ENCODE measurements around the gene OVOL2. TPM values are rescaled to one million over a fixed set of nuclear protein-coding genes. Genes with fewer than 3 reads are reported as not detected.
"Not testable (repeated sequence)": the region's sequence is repeated elsewhere in the genome, so short reads cannot be mapped to it uniquely, and the experiment has no call there.

The OVOL2 gene
- total and polyA plus RNA-seq, 7 donors = not detected

DNA sequence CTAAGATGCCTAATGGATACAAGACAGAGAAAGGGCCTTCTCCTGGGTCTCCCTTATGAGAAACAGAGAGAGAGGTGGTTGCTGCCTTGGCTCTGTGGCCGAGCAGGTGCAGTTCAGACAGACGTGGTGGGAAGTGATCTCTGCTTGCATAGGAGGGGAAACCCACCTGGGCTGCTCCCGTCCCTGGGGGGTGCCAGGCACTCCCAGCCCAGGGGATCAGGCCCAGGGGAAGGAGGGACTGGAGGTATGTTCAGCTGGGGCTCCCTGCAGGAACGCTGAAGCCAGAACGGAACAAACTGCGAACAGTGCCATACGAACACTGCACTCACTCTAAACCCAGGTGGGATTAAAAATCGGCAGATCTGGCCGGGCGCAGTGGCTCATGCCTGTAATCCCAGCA, 35.7 kb upstream of the OVOL2 start:
- peaks cover 0 to 2% (median 0%) of the 10 kb centered on the region in 3 donors for H3K27me3 ChIP-seq (ENCODE audit: insufficient read depth in 3 of 3, low read length in 2 of 3)
- TF ChIP-seq, protein P1, sequence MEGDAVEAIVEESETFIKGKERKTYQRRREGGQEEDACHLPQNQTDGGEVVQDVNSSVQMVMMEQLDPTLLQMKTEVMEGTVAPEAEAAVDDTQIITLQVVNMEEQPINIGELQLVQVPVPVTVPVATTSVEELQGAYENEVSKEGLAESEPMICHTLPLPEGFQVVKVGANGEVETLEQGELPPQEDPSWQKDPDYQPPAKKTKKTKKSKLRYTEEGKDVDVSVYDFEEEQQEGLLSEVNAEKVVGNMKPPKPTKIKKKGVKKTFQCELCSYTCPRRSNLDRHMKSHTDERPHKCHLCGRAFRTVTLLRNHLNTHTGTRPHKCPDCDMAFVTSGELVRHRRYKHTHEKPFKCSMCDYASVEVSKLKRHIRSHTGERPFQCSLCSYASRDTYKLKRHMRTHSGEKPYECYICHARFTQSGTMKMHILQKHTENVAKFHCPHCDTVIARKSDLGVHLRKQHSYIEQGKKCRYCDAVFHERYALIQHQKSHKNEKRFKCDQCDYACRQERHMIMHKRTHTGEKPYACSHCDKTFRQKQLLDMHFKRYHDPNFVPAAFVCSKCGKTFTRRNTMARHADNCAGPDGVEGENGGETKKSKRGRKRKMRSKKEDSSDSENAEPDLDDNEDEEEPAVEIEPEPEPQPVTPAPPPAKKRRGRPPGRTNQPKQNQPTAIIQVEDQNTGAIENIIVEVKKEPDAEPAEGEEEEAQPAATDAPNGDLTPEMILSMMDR (IDR thresholded peaks at IDR 0.05) = no peak
- no peak overlapping the region for H3K27ac ChIP-seq
- intact Hi-C loops (cut with DNase I) = no loop called here
- ATAC-seq = no peak
- no peak overlapping the region for H3K4me3 ChIP-seq
- no peaks in the 10 kb centered on the region for H3K4me1 ChIP-seq
- 60 to 78% (median 73%) methylated on average over 10 of the region's 10 CpGs for WGBS, 3 donors
- no peaks in the 10 kb centered on the region for H3K36me3 ChIP-seq (ENCODE audit: insufficient read depth in 1 of 2, low read depth in 1 of 2)
- no peak for DNase-seq
- H3K9me3 ChIP-seq = no peaks in the 10 kb centered on the region

DNA sequence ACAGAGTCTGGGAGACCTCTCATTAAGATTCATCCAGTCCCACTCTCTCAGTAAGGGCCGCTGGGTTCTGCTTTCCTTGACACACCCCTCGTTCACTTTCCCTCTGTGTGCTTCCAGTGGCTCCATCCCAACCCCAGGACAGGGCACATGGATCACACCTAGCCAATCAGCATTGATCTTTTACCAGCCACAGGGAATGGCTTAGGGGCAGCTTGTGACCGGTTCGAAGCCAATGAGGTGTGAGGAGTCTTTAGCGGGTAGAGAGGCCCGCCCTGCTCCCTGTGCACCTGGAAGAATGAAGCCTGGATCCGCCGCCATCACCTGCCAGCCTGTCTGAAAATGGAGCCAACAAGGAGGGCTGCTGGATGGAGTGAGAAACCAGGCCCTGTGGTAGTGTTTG, 35.2 kb upstream of the OVOL2 start:
- TF ChIP-seq, protein P1 (IDR thresholded peaks at IDR 0.05) = no peak
- Histone ChIP-seq H3K27ac (no peak overlapping the region), H3K36me3 (ENCODE audit: insufficient read depth in 1 of 2, low read depth in 1 of 2) (no peaks in the 10 kb centered on the region), H3K4me1 (no peaks in the 10 kb centered on the region), H3K27me3 (ENCODE audit: insufficient read depth in 3 of 3, low read length in 2 of 3) (peaks cover 0 to 2% (median 0%) of the 10 kb centered on the region in 3 donors), H3K4me3 (no peak overlapping the region), H3K9me3 (no peaks in the 10 kb centered on the region)
- DNase-seq (no peak), ATAC-seq (no peak)
- 73 to 89% (median 82%) methylated on average over 8 of the region's 8 CpGs for WGBS, 3 donors
- intact Hi-C loops (cut with DNase I) = no loop called here

DNA sequence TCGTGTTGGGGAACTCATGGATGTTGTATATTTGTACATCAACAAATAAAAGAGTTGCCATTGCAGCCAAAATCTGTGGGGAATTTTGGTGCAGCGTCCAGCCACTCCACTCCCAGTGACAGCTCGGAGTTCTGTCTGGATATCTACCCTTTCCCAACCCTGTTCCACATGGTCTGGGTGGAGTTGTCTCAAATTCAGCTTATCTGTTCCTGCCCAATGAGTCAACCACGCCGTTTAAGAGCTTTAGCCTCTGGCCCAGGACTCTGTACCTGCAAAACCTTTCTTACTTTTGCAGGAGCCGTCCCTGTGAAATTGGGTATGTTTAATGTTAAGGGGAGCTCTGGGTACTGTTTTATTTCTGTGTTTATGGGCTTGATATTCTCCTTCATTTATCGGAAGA, 33.9 kb upstream of the OVOL2 start:
- Histone ChIP-seq H3K36me3 (ENCODE audit: insufficient read depth in 1 of 2, low read depth in 1 of 2) (no peaks in the 10 kb centered on the region), H3K27ac (no peak overlapping the region), H3K9me3 (no peaks in the 10 kb centered on the region), H3K4me1 (no peaks in the 10 kb centered on the region), H3K27me3 (ENCODE audit: insufficient read depth in 3 of 3, low read length in 2 of 3) (peaks cover 0 to 2% (median 0%) of the 10 kb centered on the region in 3 donors), H3K4me3 (no peak overlapping the region)
- TF ChIP-seq, protein P1 (IDR thresholded peaks at IDR 0.05) = no peak
- intact Hi-C loops (cut with DNase I) = no loop called here
- WGBS, 3 donors = 69 to 72% (median 71%) methylated on average over 7 of the region's 7 CpGs
- DNase-seq (no peak), ATAC-seq (no peak)

DNA sequence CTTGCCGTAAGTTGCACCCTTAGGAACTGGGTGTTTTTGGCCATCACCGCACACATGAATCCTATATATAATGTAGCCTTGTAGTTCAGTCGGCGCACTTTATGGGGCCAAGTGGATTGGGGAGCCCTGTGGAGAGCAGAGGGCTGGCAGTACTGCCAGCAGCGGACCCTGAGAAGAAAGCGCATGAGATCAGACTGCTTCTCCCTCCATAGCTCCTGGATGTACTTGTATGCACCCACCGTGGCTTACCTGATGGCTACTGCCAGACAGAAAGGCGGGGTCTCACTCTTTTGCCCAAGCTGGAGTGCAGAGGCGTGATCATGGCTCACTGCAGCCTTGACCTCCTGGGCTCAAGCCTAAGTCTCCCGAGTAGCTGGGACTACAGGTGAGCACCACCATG, 32.8 kb upstream of the OVOL2 start:
- no peak overlapping the region for H3K4me3 ChIP-seq
- H3K27me3 ChIP-seq (ENCODE audit: insufficient read depth in 3 of 3, low read length in 2 of 3) = peaks cover 0 to 2% (median 0%) of the 10 kb centered on the region in 3 donors
- ATAC-seq (no peak), DNase-seq (no peak)
- H3K4me1 ChIP-seq = no peaks in the 10 kb centered on the region
- no peak overlapping the region for H3K27ac ChIP-seq
- no peaks in the 10 kb centered on the region for H3K9me3 ChIP-seq
- intact Hi-C loops (cut with DNase I) = no loop called here
- TF ChIP-seq, protein P1 (IDR thresholded peaks at IDR 0.05) = no peak
- 91 to 95% (median 91%) methylated on average over 10 of the region's 10 CpGs for WGBS, 3 donors
- no peaks in the 10 kb centered on the region for H3K36me3 ChIP-seq (ENCODE audit: insufficient read depth in 1 of 2, low read depth in 1 of 2)

DNA sequence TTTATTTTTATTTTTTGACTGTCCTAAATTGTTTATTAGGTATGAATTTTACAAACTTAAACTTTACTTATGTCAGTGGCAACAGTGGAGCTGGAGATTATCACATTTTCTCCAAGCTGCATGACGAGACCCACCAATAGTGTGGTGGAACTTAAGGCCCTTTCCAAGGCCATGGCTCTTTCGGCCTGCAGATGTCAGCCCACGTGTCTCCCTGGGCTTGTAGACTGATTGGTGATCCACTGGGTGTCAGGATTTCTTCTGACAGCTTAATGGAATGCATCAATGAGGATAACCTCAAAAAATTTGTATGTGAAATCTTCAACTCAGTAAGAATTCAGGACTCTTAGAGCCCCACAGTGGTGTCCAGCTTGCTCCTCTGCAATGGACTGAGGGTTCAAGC, 32.3 kb upstream of the OVOL2 start:
- WGBS, 3 donors = 20 to 29% (median 25%) methylated on average over 3 of the region's 3 CpGs
- Histone ChIP-seq H3K36me3 (ENCODE audit: insufficient read depth in 1 of 2, low read depth in 1 of 2) (no peaks in the 10 kb centered on the region), H3K4me3 (no peak overlapping the region), H3K27me3 (ENCODE audit: insufficient read depth in 3 of 3, low read length in 2 of 3) (peaks cover 0 to 2% (median 0%) of the 10 kb centered on the region in 3 donors), H3K27ac (no peak overlapping the region), H3K4me1 (no peaks in the 10 kb centered on the region), H3K9me3 (no peaks in the 10 kb centered on the region)
- ATAC-seq (no peak), DNase-seq (no peak)
- intact Hi-C loops (cut with DNase I) = no loop called here
- TF ChIP-seq, protein P1 (IDR thresholded peaks at IDR 0.05) = no peak

DNA sequence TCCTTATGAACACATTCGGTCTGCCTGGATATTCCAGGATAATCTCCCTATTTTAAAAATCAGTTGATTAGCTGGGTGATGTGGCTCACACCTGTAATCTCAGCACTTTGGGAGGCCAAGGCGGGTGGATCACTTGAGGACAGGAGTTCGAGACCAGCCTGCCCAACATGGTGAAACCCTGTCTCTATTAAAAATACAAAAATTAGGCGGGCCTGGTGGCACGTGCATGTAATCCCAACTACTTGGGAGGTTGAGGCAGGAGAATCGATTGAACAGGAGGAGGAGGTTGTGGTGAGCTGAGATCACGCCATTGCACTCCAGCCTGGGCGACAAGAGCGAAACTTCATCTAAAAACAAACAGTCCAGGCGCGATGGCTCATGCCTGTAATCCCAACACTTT, 31.1 kb upstream of the OVOL2 start:
- H3K27ac ChIP-seq; H3K36me3 ChIP-seq (ENCODE audit: insufficient read depth in 1 of 2, low read depth in 1 of 2); ATAC-seq; H3K27me3 ChIP-seq (ENCODE audit: insufficient read depth in 3 of 3, low read length in 2 of 3); H3K9me3 ChIP-seq; H3K4me3 ChIP-seq; DNase-seq; H3K4me1 ChIP-seq: not testable (repeated sequence)
- intact Hi-C loops (cut with DNase I) = loop anchor here (5.0 to 10.0 kb wide), 2 partner anchors 596 to 1272 kb away; no protein-coding TSS in a partner anchor
- 93% methylated on average over 11 of the region's 11 CpGs for WGBS, 3 donors

DNA sequence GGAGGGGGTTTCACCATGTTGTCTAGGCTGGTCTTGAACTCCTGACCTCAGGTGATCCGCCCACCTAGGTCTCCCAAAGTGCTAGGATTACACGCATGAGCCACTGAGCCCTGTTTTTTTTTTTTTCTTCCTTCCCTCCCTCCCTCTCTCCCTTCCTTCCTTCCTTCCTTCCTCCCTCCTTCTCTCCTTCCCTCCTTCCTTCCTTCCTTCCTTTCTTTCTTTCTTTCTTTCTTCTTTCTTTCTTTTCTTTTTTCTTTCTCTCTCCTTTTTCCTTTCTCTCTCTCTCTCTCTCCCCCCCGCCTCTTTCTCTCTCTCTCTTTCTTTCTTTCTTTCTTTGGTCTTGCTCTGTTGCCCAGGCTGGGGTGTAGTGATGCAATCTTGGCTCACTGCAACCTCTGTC, 30.6 kb upstream of the OVOL2 start:
- H3K27me3 ChIP-seq (ENCODE audit: insufficient read depth in 3 of 3, low read length in 2 of 3); H3K4me1 ChIP-seq; DNase-seq; H3K27ac ChIP-seq; ATAC-seq; H3K9me3 ChIP-seq; H3K4me3 ChIP-seq; H3K36me3 ChIP-seq (ENCODE audit: insufficient read depth in 1 of 2, low read depth in 1 of 2): not testable (repeated sequence)
- WGBS, 3 donors = 75 to 85% (median 82%) methylated on average over 3 of the region's 3 CpGs
- intact Hi-C loops (cut with DNase I) = loop anchor here (5.0 to 10.0 kb wide), 2 partner anchors 597 to 1271 kb away; no protein-coding TSS in a partner anchor
